IMR-90 (cell line): ENCODE data around the gene TEDDM1. TPM values are rescaled to one million over a fixed set of nuclear protein-coding genes. Genes with fewer than 3 reads are reported as not detected.

Source experiments
- ATAC-seq: fragments of 200-7000 bp; cut with Tn5 transposase; 2 replicates; pipeline ENCODE4 v1.9.1; 2020; ENCODE audit warnings: low read depth, mild to moderate bottlenecking, moderate library complexity
- BruUV-seq: library from RNA; stranded (reverse); fragments of 400-500 nt; replicated peaks from 2 replicates; lab custom pipeline; 2021; lab: Mats Ljungman, UMichigan
- CTCF ChIA-PET: fragments of 300-600 bp; formaldehyde crosslinking; extraction: SDS; loops from one replicate; lab custom pipeline; 2021; ENCODE audit warnings: antibody characterized with exemption; lab: Yijun Ruan, JAX
- POLR2A ChIA-PET: fragments of 300-600 bp; sonication (Branson Sonifier 250); formaldehyde crosslinking; loops from one replicate; lab custom pipeline; 2022; ENCODE audit warnings: antibody characterized with exemption; ENCODE audit not compliant: unreplicated experiment; lab: Charles Lee
- DNase-seq: peaks from one replicate; pipeline ENCODE4 v3.0.0; 2013
- H2AFZ ChIP-seq: replicated peaks from 2 replicates; pipeline ENCODE3; 2013; ENCODE audit warnings: low read length, mild to moderate bottlenecking; ENCODE audit not compliant: poor library complexity
- H2AK5ac ChIP-seq: 2 replicates; pipeline ENCODE4 v1.6.1; 2013; ENCODE audit warnings: low read depth, low read length, inconsistent platforms
- H2AK9ac ChIP-seq: replicated peaks from 2 replicates; pipeline ENCODE3; 2013; ENCODE audit warnings: mild to moderate bottlenecking, low read depth, low read length, moderate library complexity; ENCODE audit not compliant: poor library complexity
- H2BK120ac ChIP-seq: 2 replicates; pipeline ENCODE4 v1.6.1; 2013; ENCODE audit warnings: low read depth, low read length, inconsistent platforms
- H2BK15ac ChIP-seq: 3 replicates; pipeline ENCODE4 v1.6.1; 2013; ENCODE audit warnings: low read depth, low read length, inconsistent platforms
- H2BK20ac ChIP-seq: 2 replicates; pipeline ENCODE4 v1.6.1; 2013; ENCODE audit warnings: low read depth, mild to moderate bottlenecking, inconsistent platforms, low read length, moderate library complexity
- H2BK5ac ChIP-seq: 2 replicates; pipeline ENCODE4 v1.6.1; 2013; ENCODE audit warnings: mild to moderate bottlenecking, low read depth, low read length, inconsistent platforms; ENCODE audit not compliant: poor library complexity, severe bottlenecking
- H3K14ac ChIP-seq: replicated peaks from 2 replicates; pipeline ENCODE4 v1.6.1; 2013; ENCODE audit warnings: low read depth, low read length, inconsistent platforms
- H3K18ac ChIP-seq: 2 replicates; pipeline ENCODE4 v1.6.1; 2013; ENCODE audit warnings: low read depth, low read length, control low read depth
- H3K23ac ChIP-seq: 2 replicates; pipeline ENCODE4 v1.6.1; 2013; ENCODE audit warnings: low read depth, low read length, inconsistent platforms
- H3K27ac ChIP-seq: 2 replicates; pipeline ENCODE4 v1.5.1; 2013; ENCODE audit warnings: mild to moderate bottlenecking, control low read depth, low read length; ENCODE audit not compliant: insufficient read depth
- H3K27me3 ChIP-seq: 2 replicates; pipeline ENCODE4 v1.6.1; 2013; ENCODE audit warnings: low read length; ENCODE audit not compliant: control insufficient read depth, insufficient read depth
- H3K36me3 ChIP-seq: 2 replicates; pipeline ENCODE4 v1.6.1; 2013; ENCODE audit warnings: low read length, mixed read lengths; ENCODE audit not compliant: control insufficient read depth, insufficient read depth
- H3K4ac ChIP-seq: 2 replicates; pipeline ENCODE4 v1.6.1; 2013; ENCODE audit warnings: low read depth, low read length, inconsistent platforms
- H3K4me1 ChIP-seq: 2 replicates; pipeline ENCODE4 v1.6.1; 2013; ENCODE audit warnings: low read length, mixed read lengths; ENCODE audit not compliant: control insufficient read depth, insufficient read depth
- H3K4me2 ChIP-seq: 2 replicates; pipeline ENCODE4 v1.6.1; 2013; ENCODE audit warnings: low read depth, mild to moderate bottlenecking, control low read depth, low read length, moderate library complexity
- H3K4me3 ChIP-seq: 2 replicates; pipeline ENCODE4 v1.5.1; 2013; ENCODE audit warnings: low read depth, mild to moderate bottlenecking, control low read depth, low read length, moderate library complexity; ENCODE audit not compliant: insufficient read depth
- H3K56ac ChIP-seq: 2 replicates; pipeline ENCODE4 v1.6.1; 2013; ENCODE audit warnings: low read length, inconsistent platforms; ENCODE audit not compliant: insufficient read depth; ENCODE audit errors: extremely low read depth
- H3K79me1 ChIP-seq, 2 experiments: 2 replicates each; pipeline ENCODE4 v1.6.1; 2013; ENCODE audit warnings: low read length in 2 of 2, inconsistent platforms in 1 of 2, low read depth in 1 of 2
- H3K9ac ChIP-seq: 2 replicates; pipeline ENCODE4 v1.6.1; 2013; ENCODE audit warnings: low read depth, low read length, control low read depth
- H3K9me1 ChIP-seq: 2 replicates; pipeline ENCODE4 v1.6.1; 2013; ENCODE audit warnings: low read length, inconsistent platforms; ENCODE audit not compliant: insufficient read depth
- H3K9me3 ChIP-seq: 2 replicates; pipeline ENCODE4 v1.6.1; 2013; ENCODE audit warnings: low read length; ENCODE audit not compliant: control insufficient read depth, insufficient read depth
- H4K20me1 ChIP-seq: 2 replicates; pipeline ENCODE4 v1.6.1; 2013; ENCODE audit warnings: low read length, inconsistent platforms; ENCODE audit not compliant: insufficient read depth
- H4K5ac ChIP-seq: 2 replicates; pipeline ENCODE4 v1.6.1; 2013; ENCODE audit warnings: mild to moderate bottlenecking, low read depth, low read length, control low read depth
- H4K8ac ChIP-seq, 2 experiments: 2 replicates each; pipeline ENCODE4 v1.6.1; 2013; ENCODE audit warnings: low read depth in 2 of 2, low read length in 2 of 2, control low read depth in 1 of 2, inconsistent platforms in 1 of 2
- H4K91ac ChIP-seq: 2 replicates; pipeline ENCODE4 v1.6.1; 2013; ENCODE audit warnings: low read depth, low read length, inconsistent platforms; ENCODE audit not compliant: insufficient read depth
- BHLHE40 ChIP-seq: fragments of 150-350 bp; IDR thresholded peaks from 2 replicates; pipeline ENCODE4 v1.6.1; 2016; ENCODE audit warnings: mild to moderate bottlenecking, low read depth, low read length
- CEBPB ChIP-seq: IDR thresholded peaks from 2 replicates; pipeline ENCODE4 v1.6.1; 2012; ENCODE audit warnings: low read depth, low read length, improper control_type of control experiment
- CHD1 ChIP-seq: IDR thresholded peaks from 2 replicates; pipeline ENCODE4 v1.6.1; 2012; ENCODE audit warnings: low read depth, low read length, improper control_type of control experiment
- ELK1 ChIP-seq: fragments of 150-350 bp; IDR thresholded peaks from 2 replicates; pipeline ENCODE4 v1.6.1; 2016; ENCODE audit warnings: low read depth, mild to moderate bottlenecking, low read length, moderate library complexity, borderline replicate concordance
- FOS ChIP-seq: fragments of 150-350 bp; IDR thresholded peaks from 2 replicates; pipeline ENCODE4 v1.6.1; 2016; ENCODE audit warnings: low read depth, low read length
- MAFK ChIP-seq: IDR thresholded peaks from 2 replicates; pipeline ENCODE4 v1.6.1; 2012; ENCODE audit warnings: low read depth, low read length, improper control_type of control experiment
- MAZ ChIP-seq: IDR thresholded peaks from 2 replicates; pipeline ENCODE4 v1.6.1; 2012; ENCODE audit warnings: low read depth, mild to moderate bottlenecking, low read length, improper control_type of control experiment, moderate library complexity, borderline replicate concordance
- MXI1 ChIP-seq: IDR thresholded peaks from 2 replicates; pipeline ENCODE4 v1.6.1; 2012; ENCODE audit warnings: low read depth, mild to moderate bottlenecking, low read length, moderate library complexity, borderline replicate concordance
- NFE2L2 ChIP-seq: fragments of 150-350 bp; IDR thresholded peaks from 2 replicates; pipeline ENCODE4 v1.6.1; 2016; ENCODE audit warnings: low read depth, mild to moderate bottlenecking, low read length
- POLR2A ChIP-seq: IDR thresholded peaks from 2 replicates; pipeline ENCODE4 v1.6.1; 2012; ENCODE audit warnings: mild to moderate bottlenecking, low read depth, low read length
- RAD21 ChIP-seq: IDR thresholded peaks from 2 replicates; pipeline ENCODE4 v1.6.1; 2012; ENCODE audit warnings: low read length, improper control_type of control experiment
- RCOR1 ChIP-seq: IDR thresholded peaks from 2 replicates; pipeline ENCODE4 v1.6.1; 2012; ENCODE audit warnings: mild to moderate bottlenecking, low read length, improper control_type of control experiment; ENCODE audit not compliant: insufficient replicate concordance
- RFX5 ChIP-seq: IDR thresholded peaks from 2 replicates; pipeline ENCODE4 v1.8.0; 2012; ENCODE audit warnings: low read depth, mild to moderate bottlenecking, low read length, moderate library complexity
- SMC3 ChIP-seq: fragments of 150-350 bp; IDR thresholded peaks from 2 replicates; pipeline ENCODE4 v1.6.1; 2016; ENCODE audit warnings: low read depth, mild to moderate bottlenecking, antibody characterized with exemption, low read length, moderate library complexity
- USF2 ChIP-seq: fragments of 150-350 bp; IDR thresholded peaks from 2 replicates; pipeline ENCODE4 v1.6.1; 2017; ENCODE audit warnings: mild to moderate bottlenecking, antibody characterized with exemption, low read length, low read depth
- WGBS, 2 experiments: methylation state at CpG; one replicate each; pipeline versions ENCODE4 v1.1.5 to v1.1.7; 2013; ENCODE audit warnings: missing lambda C conversion rate in 2 of 2; ENCODE audit not compliant: insufficient read length in 1 of 2; ENCODE audit errors: extremely low coverage in 2 of 2; 5-methylcytosine and 5-hydroxymethylcytosine counted together
- dilution Hi-C: fragments of 300-500 bp; cut with HindIII; formaldehyde crosslinking; loops from one replicate; pipeline ENCODE4 v1.14.3; 2018; ENCODE audit warnings: low sequenced_read_pairs; ENCODE audit not compliant: unreplicated experiment
- in situ Hi-C: fragments of 300-500 bp; cut with MboI; formaldehyde crosslinking; loops from 3 replicates; pipeline ENCODE4 v1.14.3; 2019; ENCODE audit warnings: low sequenced_read_pairs, inconsistent platforms, mixed read lengths
- intact Hi-C: fragments of 100-400 bp; cut with micrococcal nuclease; formaldehyde crosslinking; loops from 2 replicates; pipeline ENCODE4 v1.10.0; 2022
- polyA plus RNA-seq, 3 experiments: library from polyadenylated mRNA; depleted of rRNA; stranded (reverse); fragments of >200 nt; gene quantifications; 2 replicates each; pipeline ENCODE4 v1.2.3, GENCODE V29; 2012; ENCODE audit warnings: low replicate concordance in 1 of 3
- total RNA-seq: library from RNA; depleted of rRNA; stranded (reverse); fragments of >200 nt; gene quantifications from 2 replicates; pipeline ENCODE4 v1.2.3, GENCODE V29; 2012
- TF ChIP-seq, protein P1 (sequence below): conservative IDR thresholded peaks from 2 replicates; pipeline ENCODE4 v1.5.1; 2012; ENCODE audit warnings: mild to moderate bottlenecking, low read depth, low read length, improper control_type of control experiment

TEDDM1 gene
- total and polyA plus RNA-seq, 2 of the 4 experiments (the other 2 are of a cell fraction): not detected

DNA sequence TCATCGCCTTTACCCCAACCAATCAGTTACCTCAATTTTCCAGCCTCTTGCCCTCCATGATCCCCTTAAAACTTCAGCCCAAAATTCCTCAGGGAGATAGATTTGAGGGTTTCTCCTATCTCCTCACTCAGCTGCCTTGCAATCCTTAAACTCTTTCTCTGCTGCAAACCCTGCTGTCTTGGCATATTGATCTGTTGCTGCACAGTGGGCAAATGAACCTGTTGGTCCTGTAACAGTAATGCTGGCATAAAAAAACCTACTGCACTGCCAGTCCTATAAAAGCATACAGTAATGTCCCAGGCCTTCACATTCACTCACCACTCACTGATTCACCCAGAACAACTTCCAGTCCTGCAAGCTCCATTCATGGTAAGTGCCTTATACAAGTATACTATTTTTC lies 5.1 kb upstream of the TEDDM1 start:
- H2AK9ac ChIP-seq: no peak overlapping the region
- DNase-seq (no peak), ATAC-seq (no peak)
- H4K8ac ChIP-seq: no peak overlapping the region
- H2BK5ac ChIP-seq: no peak overlapping the region
- H4K20me1 ChIP-seq: no peaks in the 10 kb centered on the region
- H2AK5ac ChIP-seq: no peak overlapping the region
- H2AFZ ChIP-seq: no peak overlapping the region
- dilution Hi-C loops (no loop called here), intact Hi-C loops (no loop called here), in situ Hi-C loops (no loop called here)
- BruUV-seq: no TSS peak
- no peak overlapping the region for H2BK120ac ChIP-seq
- no peak overlapping the region for H3K4me2 ChIP-seq
- H3K56ac ChIP-seq: no peak overlapping the region
- H3K14ac ChIP-seq: no peak overlapping the region
- no CpG with 5 or more reads among the region's 1 CpG for WGBS, 2 experiments
- no peaks in the 10 kb centered on the region for H3K79me1 ChIP-seq
- ChIA-PET CTCF (no interaction called here), POLR2A (interaction anchor here (0.7 kb wide), 1 partner anchor 259 kb away, joined by 3 read pairs; no protein-coding TSS in a partner anchor)
- no peak overlapping the region for H3K9ac ChIP-seq
- H4K5ac ChIP-seq: no peak overlapping the region
- no peak overlapping the region for H2BK20ac ChIP-seq
- H3K9me3 ChIP-seq: no peaks in the 10 kb centered on the region
- H3K4me3 ChIP-seq: no peak overlapping the region
- H3K4me1 ChIP-seq: no peaks in the 10 kb centered on the region
- no peaks in the 10 kb centered on the region for H3K9me1 ChIP-seq
- no peak overlapping the region for H3K27ac ChIP-seq
- H3K27me3 ChIP-seq: peaks cover 2% of the 10 kb centered on the region; the same call in 1 of the 2 replicates
- no peak for TF ChIP-seq ELK1
- no peak for TF ChIP-seq USF2
- TF ChIP-seq RAD21: no peak
- no peak for TF ChIP-seq NFE2L2
- TF ChIP-seq BHLHE40: no peak
- no peak for TF ChIP-seq RCOR1
- TF ChIP-seq CEBPB: no peak
- no peak for TF ChIP-seq MAFK
- TF ChIP-seq, protein P1, sequence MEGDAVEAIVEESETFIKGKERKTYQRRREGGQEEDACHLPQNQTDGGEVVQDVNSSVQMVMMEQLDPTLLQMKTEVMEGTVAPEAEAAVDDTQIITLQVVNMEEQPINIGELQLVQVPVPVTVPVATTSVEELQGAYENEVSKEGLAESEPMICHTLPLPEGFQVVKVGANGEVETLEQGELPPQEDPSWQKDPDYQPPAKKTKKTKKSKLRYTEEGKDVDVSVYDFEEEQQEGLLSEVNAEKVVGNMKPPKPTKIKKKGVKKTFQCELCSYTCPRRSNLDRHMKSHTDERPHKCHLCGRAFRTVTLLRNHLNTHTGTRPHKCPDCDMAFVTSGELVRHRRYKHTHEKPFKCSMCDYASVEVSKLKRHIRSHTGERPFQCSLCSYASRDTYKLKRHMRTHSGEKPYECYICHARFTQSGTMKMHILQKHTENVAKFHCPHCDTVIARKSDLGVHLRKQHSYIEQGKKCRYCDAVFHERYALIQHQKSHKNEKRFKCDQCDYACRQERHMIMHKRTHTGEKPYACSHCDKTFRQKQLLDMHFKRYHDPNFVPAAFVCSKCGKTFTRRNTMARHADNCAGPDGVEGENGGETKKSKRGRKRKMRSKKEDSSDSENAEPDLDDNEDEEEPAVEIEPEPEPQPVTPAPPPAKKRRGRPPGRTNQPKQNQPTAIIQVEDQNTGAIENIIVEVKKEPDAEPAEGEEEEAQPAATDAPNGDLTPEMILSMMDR: no peak
- no peak for TF ChIP-seq MXI1
- TF ChIP-seq FOS: no peak
- no peak for TF ChIP-seq MAZ
- TF ChIP-seq POLR2A: no peak
- no peak for TF ChIP-seq CHD1
- no peak for TF ChIP-seq RFX5
- no peak for TF ChIP-seq SMC3
- H3K4ac ChIP-seq: no peak overlapping the region
- H3K36me3 ChIP-seq: no peaks in the 10 kb centered on the region
- H4K91ac ChIP-seq: no peak overlapping the region
- no peak overlapping the region for H2BK15ac ChIP-seq
- H3K18ac ChIP-seq: no peak overlapping the region
- no peak overlapping the region for H3K23ac ChIP-seq
